T-helper 1 cell treated with Interleukin-12 subunit alpha and Interleukin-12 subunit beta and Interleukin-4 antibody, amounts not matched to agents 30 μg/mL and 1 μg/mL, for 36 hours (primary cell): ENCODE measurements around the gene TMPRSS5.

Experiments
- H3K27ac Mint-ChIP-seq: one replicate; pipeline ENCODE4 v1.8.0; 2021; ENCODE audit warnings: mild to moderate bottlenecking, mixed read lengths
- H3K27me3 Mint-ChIP-seq: one replicate; pipeline ENCODE4 v1.8.0; 2021; ENCODE audit warnings: low read depth, mixed read lengths
- H3K36me3 Mint-ChIP-seq: one replicate; pipeline ENCODE4 v1.8.0; 2021; ENCODE audit warnings: low read depth, mixed read lengths
- H3K4me1 Mint-ChIP-seq: one replicate; pipeline ENCODE4 v1.8.0; 2021; ENCODE audit warnings: low read depth, mixed read lengths
- H3K4me3 Mint-ChIP-seq: one replicate; pipeline ENCODE4 v1.8.0; 2021; ENCODE audit warnings: mild to moderate bottlenecking, moderate library complexity, mixed read lengths
- H3K9me3 Mint-ChIP-seq: one replicate; pipeline ENCODE4 v1.8.0; 2021; ENCODE audit warnings: mixed read lengths

The TMPRSS5 gene

GRCh38 chr11:113642090-113642489 is 64.0 kb downstream of the TMPRSS5 start:
- H3K9me3 Mint-ChIP-seq, result no peaks in the 10 kb centered on the region
- H3K27me3 Mint-ChIP-seq, result peaks cover 4% of the 10 kb centered on the region
- H3K27ac Mint-ChIP-seq, result no peak overlapping the region
- no peak overlapping the region for H3K4me3 Mint-ChIP-seq
- H3K36me3 Mint-ChIP-seq, result no peaks in the 10 kb centered on the region
- no peaks in the 10 kb centered on the region for H3K4me1 Mint-ChIP-seq

- no peaks in the 10 kb centered on the region for H3K36me3 Mint-ChIP-seq
- H3K9me3 Mint-ChIP-seq, result no peaks in the 10 kb centered on the region
- H3K27me3 Mint-ChIP-seq, result peaks cover 9% of the 10 kb centered on the region
- no peak overlapping the region for H3K4me3 Mint-ChIP-seq
- H3K27ac Mint-ChIP-seq, result no peak overlapping the region
- no peaks in the 10 kb centered on the region for H3K4me1 Mint-ChIP-seq
Observed at GRCh38 chr11:113638376-113638775, 67.7 kb downstream of the TMPRSS5 start.

GRCh38 chr11:113637636-113638035 is 68.5 kb downstream of the TMPRSS5 start:
- Mint-ChIP-seq H3K4me1 (no peaks in the 10 kb centered on the region), H3K27ac (no peak overlapping the region), H3K9me3 (no peaks in the 10 kb centered on the region), H3K4me3 (no peak overlapping the region), H3K36me3 (no peaks in the 10 kb centered on the region), H3K27me3 (peaks cover 5% of the 10 kb centered on the region)
